GM04503 (cell line): Measurements from ENCODE around the gene KIAA1217.

Experiments
- DNase-seq: peaks from one replicate; pipeline ENCODE4 v3.0.0-alpha.2; 2012; ENCODE audit warnings: low read depth

The KIAA1217 gene

GRCh38 chr10:24501056-24501711, 292.2 kb downstream of the KIAA1217 start:
- DNase-seq = no peak

DNA sequence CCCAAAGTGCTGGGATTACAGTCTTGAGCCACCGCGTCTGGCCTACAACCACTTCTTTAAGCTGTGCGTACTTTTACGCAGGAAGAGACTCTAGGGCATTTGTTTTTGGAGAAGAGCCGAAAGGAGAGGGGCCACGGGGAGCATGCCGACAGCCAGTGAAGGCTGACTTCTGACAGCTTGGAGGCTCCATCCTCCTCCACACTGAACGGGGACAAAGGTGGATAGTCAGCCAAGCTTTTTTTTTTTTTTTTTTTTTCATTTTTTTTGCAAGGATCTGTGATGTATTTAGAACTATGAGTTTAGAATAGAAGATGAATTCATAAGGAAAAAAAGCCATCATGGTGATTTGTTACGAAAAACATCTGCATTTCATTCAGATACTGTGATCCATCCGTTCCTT, 293.1 kb downstream of the KIAA1217 start:
- DNase-seq = no peak

GRCh38 chr10:24502801-24503460, 294.0 kb downstream of the KIAA1217 start:
- no peak for DNase-seq

- DNase-seq = no peak
Observed at GRCh38 chr10:24503461-24504320, 294.8 kb downstream of the KIAA1217 start.

- DNase-seq = no peak
Observed at GRCh38 chr10:24505759-24506158, 296.8 kb downstream of the KIAA1217 start.

DNA sequence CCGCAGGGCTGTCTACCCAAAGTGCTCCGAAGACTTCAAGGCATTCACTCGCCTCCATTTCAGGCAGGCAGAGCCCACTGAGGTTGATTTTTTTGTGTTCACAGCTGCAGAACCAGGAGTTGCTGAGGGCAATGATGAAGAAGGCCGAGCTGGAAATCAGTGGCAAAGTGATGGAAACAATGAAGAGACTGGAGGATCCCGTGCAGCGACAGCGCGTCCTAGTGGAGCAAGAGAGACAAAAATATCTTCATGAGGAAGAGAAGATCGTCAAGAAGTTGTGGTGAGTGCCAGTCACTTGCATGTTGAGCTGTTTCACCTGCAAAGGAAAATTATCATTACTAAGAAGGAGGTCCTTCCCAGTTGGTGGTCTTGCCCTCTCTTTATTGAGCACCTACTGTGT, 304.2 kb downstream of the KIAA1217 start:
- no peak for DNase-seq

GRCh38 chr10:24515481-24515880, 306.5 kb downstream of the KIAA1217 start:
- no peak for DNase-seq

- DNase-seq = no peak
Observed at GRCh38 chr10:24518411-24518810, 309.5 kb downstream of the KIAA1217 start.

- no peak for DNase-seq
Observed at GRCh38 chr10:24518981-24519597, 310.2 kb downstream of the KIAA1217 start.

DNA sequence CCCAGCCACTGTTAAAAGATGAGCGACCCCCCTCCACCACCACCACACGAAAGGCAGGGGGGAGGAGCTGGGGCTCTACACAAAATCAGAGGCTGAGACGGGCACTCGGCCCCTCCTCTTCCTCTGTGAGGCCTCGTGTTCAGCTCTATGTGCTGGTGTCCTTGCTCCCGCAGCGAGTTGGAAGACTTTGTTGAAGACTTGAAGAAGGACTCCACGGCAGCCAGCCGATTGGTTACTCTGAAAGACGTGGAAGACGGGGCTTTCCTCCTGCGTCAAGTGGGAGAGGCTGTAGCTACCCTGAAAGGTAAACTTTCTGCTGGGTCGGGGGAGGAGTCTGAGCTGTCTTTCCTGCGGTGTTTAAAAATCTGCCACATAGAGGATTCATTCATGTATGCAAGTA, 311.0 kb downstream of the KIAA1217 start:
- DNase-seq = no peak

DNA sequence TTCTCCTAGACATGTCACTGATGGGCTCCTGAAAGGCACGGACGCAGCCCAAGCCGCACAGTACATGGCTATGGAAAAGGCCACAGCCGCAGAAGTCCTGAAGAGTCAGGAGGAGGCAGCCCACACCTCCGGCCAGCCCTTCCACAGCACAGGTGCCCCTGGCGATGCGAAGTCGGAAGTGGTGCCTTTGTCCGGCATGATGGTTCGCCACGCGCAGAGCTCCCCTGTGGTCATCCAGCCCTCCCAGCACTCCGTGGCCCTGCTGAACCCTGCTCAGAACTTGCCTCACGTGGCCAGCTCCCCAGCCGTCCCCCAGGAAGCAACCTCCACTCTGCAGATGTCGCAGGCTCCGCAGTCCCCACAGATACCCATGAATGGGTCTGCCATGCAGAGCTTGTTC, 315.4 kb downstream of the KIAA1217 start:
- DNase-seq = no peak

GRCh38 chr10:24526085-24526649, 317.2 kb downstream of the KIAA1217 start:
- no peak for DNase-seq

GRCh38 chr10:24528946-24529345, 320.0 kb downstream of the KIAA1217 start:
- no peak for DNase-seq

GRCh38 chr10:24531439-24531838, 322.5 kb downstream of the KIAA1217 start:
- DNase-seq = no peak

DNA sequence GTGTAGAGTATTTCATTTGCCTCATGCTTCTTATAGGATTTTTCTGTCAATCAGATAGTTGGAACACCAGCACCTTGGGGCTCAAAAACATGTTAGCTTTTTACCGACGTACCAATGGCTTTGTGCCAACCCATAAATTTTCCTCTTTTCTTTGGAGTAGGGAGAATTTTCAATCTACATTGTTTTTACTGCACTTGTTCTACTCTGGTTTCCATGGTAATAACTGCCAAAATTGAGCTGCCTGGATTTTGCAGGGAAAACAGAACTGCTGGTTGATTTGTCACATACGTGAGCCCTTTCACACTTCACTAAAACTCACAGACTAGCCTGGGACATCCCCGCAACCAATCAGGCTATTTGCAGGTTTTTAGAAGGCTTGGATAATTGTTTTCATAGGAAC, 325.0 kb downstream of the KIAA1217 start:
- DNase-seq = no peak

GRCh38 chr10:24536636-24537035, 327.7 kb downstream of the KIAA1217 start:
- no peak for DNase-seq

- DNase-seq = no peak
Observed at GRCh38 chr10:24541239-24541753, 332.4 kb downstream of the KIAA1217 start.

DNA sequence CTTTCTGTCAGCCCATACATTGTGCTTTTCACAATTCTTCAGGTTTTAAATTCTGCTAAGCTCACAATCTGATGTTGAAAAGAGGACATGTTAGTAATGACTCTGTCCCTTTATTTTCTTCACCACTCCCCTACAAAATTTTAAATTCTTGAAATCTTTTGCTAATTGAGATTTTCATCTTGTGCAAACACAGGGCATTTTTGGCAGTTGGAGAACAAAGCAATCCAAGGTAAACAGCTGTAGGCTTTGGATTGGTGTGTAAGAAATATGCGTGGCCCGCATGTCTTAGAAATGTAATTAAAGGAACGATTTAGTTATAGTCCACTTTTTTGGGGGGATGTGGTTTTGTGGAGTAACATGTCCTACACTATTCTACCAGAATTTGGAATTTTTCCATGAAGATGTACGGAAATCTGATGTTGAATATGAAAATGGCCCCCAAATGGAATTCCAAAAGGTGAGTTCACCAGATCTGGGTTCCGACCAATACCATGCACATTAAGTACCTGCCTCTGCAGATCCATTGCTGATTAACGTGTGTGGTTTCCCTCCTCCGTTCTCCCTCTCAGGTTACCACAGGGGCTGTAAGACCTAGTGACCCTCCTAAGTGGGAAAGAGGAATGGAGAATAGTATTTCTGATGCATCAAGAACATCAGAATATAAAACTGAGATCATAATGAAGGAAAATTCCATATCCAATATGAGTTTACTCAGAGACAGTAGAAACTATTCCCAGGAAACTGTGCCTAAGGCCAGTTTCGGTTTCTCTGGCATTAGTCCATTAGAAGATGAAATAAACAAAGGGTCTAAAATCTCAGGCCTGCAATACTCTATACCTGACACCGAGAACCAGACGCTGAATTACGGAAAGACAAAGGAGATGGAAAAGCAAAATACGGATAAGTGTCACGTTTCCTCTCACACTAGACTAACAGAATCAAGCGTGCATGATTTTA, 333.7 kb downstream of the KIAA1217 start:
- DNase-seq = no peak

DNA sequence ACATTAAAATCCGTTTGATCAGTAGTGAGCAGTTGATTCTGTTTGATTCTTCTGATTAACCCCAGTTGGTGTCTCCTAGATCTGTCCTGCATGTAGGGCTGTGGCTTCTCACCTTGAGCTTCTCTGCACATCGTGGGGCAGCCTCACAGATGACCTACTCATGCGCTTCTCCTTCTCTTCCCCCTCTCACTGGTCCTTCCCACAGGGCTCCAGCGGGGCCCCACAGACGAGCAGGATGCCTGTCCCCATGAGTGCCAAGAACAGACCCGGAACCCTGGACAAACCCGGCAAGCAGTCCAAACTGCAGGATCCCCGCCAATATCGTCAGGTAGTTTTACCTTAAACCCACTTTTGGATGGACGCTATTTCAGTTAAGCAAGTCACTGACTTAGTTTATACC, 335.8 kb downstream of the KIAA1217 start:
- no peak for DNase-seq

DNA sequence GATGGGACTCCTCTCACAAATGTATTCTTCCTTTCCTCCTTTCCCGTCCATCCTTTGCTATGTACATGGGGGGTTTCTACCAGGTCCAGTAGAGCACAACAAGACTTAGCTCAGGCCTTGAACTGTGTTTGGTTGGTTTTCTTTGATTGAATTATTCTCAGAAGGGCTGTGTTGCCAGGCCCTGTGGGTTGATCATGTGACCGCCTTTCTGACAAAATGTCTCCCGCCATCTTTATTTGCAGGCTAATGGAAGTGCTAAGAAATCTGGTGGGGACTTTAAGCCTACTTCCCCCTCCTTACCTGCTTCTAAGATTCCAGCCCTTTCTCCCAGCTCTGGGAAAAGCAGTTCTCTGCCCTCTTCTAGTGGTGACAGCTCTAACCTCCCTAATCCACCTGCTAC, 336.6 kb downstream of the KIAA1217 start:
- DNase-seq = no peak

DNA sequence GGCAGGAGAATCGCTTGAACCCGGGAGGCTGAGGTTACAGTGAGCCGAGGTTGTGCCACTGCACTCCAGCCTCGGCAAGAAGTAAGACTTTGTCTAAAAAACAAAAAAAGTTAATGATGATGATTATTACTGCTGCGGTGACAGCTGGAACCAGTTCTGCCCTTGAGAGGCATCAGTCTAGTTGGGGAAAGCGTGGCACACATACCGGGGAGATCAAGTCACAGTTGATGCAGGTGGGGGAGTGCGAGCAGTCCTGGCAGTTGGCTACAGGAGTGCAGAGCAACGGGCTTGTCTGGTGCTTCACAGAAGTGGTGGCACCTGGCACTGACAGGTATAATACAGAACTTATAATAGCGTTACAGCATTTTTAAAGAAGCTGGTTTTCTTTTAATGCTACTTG, 341.7 kb downstream of the KIAA1217 start:
- no peak for DNase-seq
